ENCODE data around the gene CHPT1.
"Not testable (repeated sequence)": the region's sequence is repeated elsewhere in the genome, so short reads cannot be mapped to it uniquely, and the experiment has no call there.

CHPT1 gene

GRCh38 chr12:101697197-101697929 lies at the start of gene CHPT1:
Gene CHPT1, plus strand, starts transcription at chr12:101697640. Its CDS starts 222 bp downstream, at chr12:101697862.
- peak; percentile 33 to 43 (median 41) for DNase-seq (ENCODE audit: low read depth in 2 of 3, low spot score in 2 of 3)

GRCh38 chr12:101647711-101648110 lies 49.7 kb upstream of the CHPT1 start:
- no peak for DNase-seq (ENCODE audit: low read depth in 2 of 3, low spot score in 2 of 3)

GRCh38 chr12:101648195-101648594 lies 49.2 kb upstream of the CHPT1 start:
- no peak for DNase-seq (ENCODE audit: low read depth in 2 of 3, low spot score in 2 of 3)

GRCh38 chr12:101650346-101651117 lies 46.9 kb upstream of the CHPT1 start:
- no peak for DNase-seq (ENCODE audit: low read depth in 2 of 3, low spot score in 2 of 3)

GRCh38 chr12:101653030-101653429 lies 44.4 kb upstream of the CHPT1 start:
- DNase-seq (ENCODE audit: low read depth in 2 of 3, low spot score in 2 of 3): no peak

- no peak for DNase-seq (ENCODE audit: low read depth in 2 of 3, low spot score in 2 of 3)
These were observed 43.9 kb upstream of the CHPT1 start for GRCh38 chr12:101653503-101653902.

GRCh38 chr12:101654442-101654841 lies 43.0 kb upstream of the CHPT1 start:
- DNase-seq (ENCODE audit: low read depth in 2 of 3, low spot score in 2 of 3): no peak

GRCh38 chr12:101655393-101655792 lies 42.0 kb upstream of the CHPT1 start:
- no peak for DNase-seq (ENCODE audit: low read depth in 2 of 3, low spot score in 2 of 3)

GRCh38 chr12:101660662-101661061 lies 36.8 kb upstream of the CHPT1 start:
- DNase-seq (ENCODE audit: low read depth in 2 of 3, low spot score in 2 of 3): not testable (repeated sequence)

GRCh38 chr12:101663298-101663697 lies 34.1 kb upstream of the CHPT1 start:
- no peak for DNase-seq (ENCODE audit: low read depth in 2 of 3, low spot score in 2 of 3)

GRCh38 chr12:101664992-101665391 lies 32.4 kb upstream of the CHPT1 start:
- DNase-seq (ENCODE audit: low read depth in 2 of 3, low spot score in 2 of 3): no peak

- DNase-seq (ENCODE audit: low read depth in 2 of 3, low spot score in 2 of 3): no peak
These were observed 31.2 kb upstream of the CHPT1 start for GRCh38 chr12:101666052-101666728.

GRCh38 chr12:101667591-101667990 lies 29.8 kb upstream of the CHPT1 start:
- no peak for DNase-seq (ENCODE audit: low read depth in 2 of 3, low spot score in 2 of 3)

- no peak for DNase-seq (ENCODE audit: low read depth in 2 of 3, low spot score in 2 of 3)
These were observed 27.3 kb upstream of the CHPT1 start for GRCh38 chr12:101670007-101670671.

- DNase-seq (ENCODE audit: low read depth in 2 of 3, low spot score in 2 of 3): peak in 1 of 3 experiments; percentile 0
These were observed 26.2 kb upstream of the CHPT1 start for GRCh38 chr12:101671157-101671791.

GRCh38 chr12:101671833-101672232 lies 25.6 kb upstream of the CHPT1 start:
- no peak for DNase-seq (ENCODE audit: low read depth in 2 of 3, low spot score in 2 of 3)

- no peak for DNase-seq (ENCODE audit: low read depth in 2 of 3, low spot score in 2 of 3)
These were observed 21.9 kb upstream of the CHPT1 start for GRCh38 chr12:101675555-101675954.

- DNase-seq (ENCODE audit: low read depth in 2 of 3, low spot score in 2 of 3): not testable (repeated sequence)
These were observed 20.9 kb upstream of the CHPT1 start for GRCh38 chr12:101676497-101676896.

GRCh38 chr12:101678081-101678480 lies 19.4 kb upstream of the CHPT1 start:
- DNase-seq (ENCODE audit: low read depth in 2 of 3, low spot score in 2 of 3): no peak

- DNase-seq (ENCODE audit: low read depth in 2 of 3, low spot score in 2 of 3): no peak
These were observed 17.2 kb upstream of the CHPT1 start for GRCh38 chr12:101680240-101680639.

GRCh38 chr12:101680647-101681046 lies 16.8 kb upstream of the CHPT1 start:
- DNase-seq (ENCODE audit: low read depth in 2 of 3, low spot score in 2 of 3): no peak

Data from activated CD8-positive, alpha-beta memory T cell treated with anti-CD3 and anti-CD28 coated beads for 48 hours (primary cell).